SK-N-SH (cell line): ENCODE results near the gene SPON1. TPM values are rescaled to one million over a fixed set of nuclear protein-coding genes. Genes with fewer than 3 reads are reported as not detected.

ENCODE experiments used
- CTCF ChIA-PET: fragments of 300-600, 350-600 bp; formaldehyde crosslinking; extraction: SDS; loops from one replicate; lab custom pipeline; 2021; lab: Yijun Ruan, JAX
- POLR2A ChIA-PET: fragments of 350-600 bp; sonication (Branson Sonifier 250); formaldehyde crosslinking; extraction: SDS; loops from one replicate; lab custom pipeline; 2020; ENCODE audit warnings: antibody characterized with exemption, inconsistent platforms; lab: Yijun Ruan, JAX
- DNase-seq: peaks from one replicate; pipeline ENCODE4 v3.0.0; 2012
- H2AFZ ChIP-seq: fragments of 200-600 bp; sonication (generic); 2 replicates; pipeline ENCODE4 v1.8.1; 2016; ENCODE audit warnings: antibody characterized with exemption, mild to moderate bottlenecking, low read depth
- H3F3A ChIP-seq: fragments of 200-600 bp; sonication (generic); replicated peaks from 2 replicates; pipeline ENCODE3; 2016; ENCODE audit warnings: antibody characterized with exemption, mild to moderate bottlenecking; ENCODE audit not compliant: insufficient read depth
- H3K27ac ChIP-seq, 2 experiments: fragments of 200-500 bp in 1 of 2; fragments of 200-600 bp in 1 of 2; sonication (Bioruptor generic) in 1 of 2; sonication (generic), shearing (Covaris generic) in 1 of 2; 2 replicates each; pipeline versions ENCODE4 v1.5.1 to v1.6.1; 2014 to 2016; ENCODE audit warnings: low read depth in 2 of 2, inconsistent platforms in 1 of 2, low read length in 1 of 2, mild to moderate bottlenecking in 1 of 2, mixed read lengths in 1 of 2
- H3K27me3 ChIP-seq: fragments of 200-600 bp; sonication (generic), shearing (Covaris generic); 2 replicates; pipeline ENCODE4 v1.6.1; 2016; ENCODE audit warnings: mixed run types; ENCODE audit not compliant: insufficient read depth
- H3K36me3 ChIP-seq, 2 experiments: fragments of 200-500 bp in 1 of 2; fragments of 200-600 bp in 1 of 2; sonication (Bioruptor generic) in 1 of 2; sonication (generic) in 1 of 2; replicated peaks in 1 of 2; 2 replicates each; pipeline versions ENCODE3 to v1.5.1; 2014 to 2016; ENCODE audit warnings: low read length in 1 of 2, mild to moderate bottlenecking in 1 of 2; ENCODE audit not compliant: insufficient read depth in 2 of 2, control insufficient read depth in 1 of 2
- H3K4me1 ChIP-seq, 2 experiments: fragments of 200-500 bp in 1 of 2; fragments of 200-600 bp in 1 of 2; sonication (Bioruptor generic) in 1 of 2; sonication (generic), shearing (Covaris generic) in 1 of 2; 2 replicates each; pipeline versions ENCODE4 v1.5.1 to v1.6.1; 2014 to 2016; ENCODE audit warnings: low read depth in 1 of 2, low read length in 1 of 2, mixed run types in 1 of 2; ENCODE audit not compliant: insufficient read depth in 2 of 2, control insufficient read depth in 1 of 2
- H3K4me2 ChIP-seq: fragments of 200-600 bp; sonication (generic), shearing (Covaris generic); 2 replicates; pipeline ENCODE4 v1.6.1; 2017; ENCODE audit warnings: mixed run types
- H3K4me3 ChIP-seq, 2 experiments: fragments of 200-500 bp in 1 of 2; fragments of 200-600 bp in 1 of 2; sonication (Bioruptor generic) in 1 of 2; sonication (generic), shearing (Covaris generic) in 1 of 2; 2 replicates each; pipeline versions ENCODE4 v1.5.1 to v1.8.1; 2014 to 2016; ENCODE audit warnings: low read depth in 2 of 2, inconsistent platforms in 1 of 2, low read length in 1 of 2, mild to moderate bottlenecking in 1 of 2, mixed read lengths in 1 of 2, moderate library complexity in 1 of 2
- H3K79me2 ChIP-seq: fragments of 200-600 bp; sonication (generic); 2 replicates; pipeline ENCODE4 v1.8.1; 2017; ENCODE audit warnings: mild to moderate bottlenecking; ENCODE audit not compliant: insufficient read depth
- H3K9ac ChIP-seq: fragments of 200-600 bp; sonication (generic); 2 replicates; pipeline ENCODE4 v1.6.1; 2017; ENCODE audit warnings: mixed run types
- H3K9me2 ChIP-seq: fragments of 200-600 bp; sonication (generic); 2 replicates; pipeline ENCODE4 v1.6.1; 2017; ENCODE audit warnings: mixed run types
- H3K9me3 ChIP-seq: fragments of 200-600 bp; sonication (generic); 2 replicates; pipeline ENCODE4 v1.6.1; 2017; ENCODE audit warnings: mixed run types, mild to moderate bottlenecking, moderate library complexity
- H4K20me1 ChIP-seq: fragments of 200-600 bp; sonication (generic); 2 replicates; pipeline ENCODE4 v1.6.1; 2017; ENCODE audit warnings: mild to moderate bottlenecking, mixed run types; ENCODE audit not compliant: insufficient read depth
- CTCF ChIP-seq: fragments of 200-600 bp; sonication (generic); IDR thresholded peaks from 2 replicates; pipeline ENCODE4 v1.6.1; 2017; ENCODE audit warnings: antibody characterized with exemption, mild to moderate bottlenecking, moderate library complexity
- FOSL2 ChIP-seq: IDR thresholded peaks from 2 replicates; pipeline ENCODE4 v1.4.0; 2012; ENCODE audit warnings: low read depth, mild to moderate bottlenecking, moderate library complexity, borderline replicate concordance
- FOXJ3 ChIP-seq: sonication (generic); formaldehyde crosslinking; IDR thresholded peaks from 2 replicates; pipeline ENCODE4 v1.5.1; 2020; ENCODE audit warnings: mild to moderate bottlenecking, missing genetic modification reagents
- FOXM1 ChIP-seq: IDR thresholded peaks from 2 replicates; pipeline ENCODE4 v1.4.0; 2012; ENCODE audit warnings: low read depth, mild to moderate bottlenecking
- GATA2 ChIP-seq: sonication (generic); formaldehyde crosslinking; IDR thresholded peaks from 2 replicates; pipeline ENCODE4 v1.5.0; 2020; ENCODE audit warnings: mild to moderate bottlenecking, missing genetic modification reagents
- MAX ChIP-seq: IDR thresholded peaks from 2 replicates; pipeline ENCODE4 v1.4.0; 2012; ENCODE audit warnings: low read depth
- MEF2A ChIP-seq: IDR thresholded peaks from 2 replicates; pipeline ENCODE4 v1.4.0; 2012; ENCODE audit warnings: low read depth, borderline replicate concordance
- NFIC ChIP-seq: IDR thresholded peaks from 2 replicates; pipeline ENCODE4 v1.4.0; 2012; ENCODE audit warnings: borderline replicate concordance
- PBX3 ChIP-seq: IDR thresholded peaks from 2 replicates; pipeline ENCODE4; 2012
- POLR2AphosphoS5 ChIP-seq: IDR thresholded peaks from 2 replicates; pipeline ENCODE4 v1.6.1; 2012; ENCODE audit warnings: low read depth, low read length
- RAD21 ChIP-seq: IDR thresholded peaks from 2 replicates; pipeline ENCODE4 v1.6.1; 2012; ENCODE audit warnings: mild to moderate bottlenecking, low read length
- RCOR1 ChIP-seq: fragments of 150-350 bp; IDR thresholded peaks from 2 replicates; pipeline ENCODE4 v1.6.1; 2017; ENCODE audit warnings: antibody characterized with exemption, low read length
- REST ChIP-seq: IDR thresholded peaks from 2 replicates; pipeline ENCODE4 v1.6.1; 2012; ENCODE audit warnings: mild to moderate bottlenecking, low read depth, low read length, moderate library complexity
- RFX5 ChIP-seq: IDR thresholded peaks from 2 replicates; pipeline ENCODE4 v1.6.1; 2012; ENCODE audit warnings: mild to moderate bottlenecking, improper control_type of control experiment, low read length
- RXRA ChIP-seq: IDR thresholded peaks from 2 replicates; pipeline ENCODE4 v1.4.0; 2012; ENCODE audit warnings: low read depth, mild to moderate bottlenecking, borderline replicate concordance
- SMC3 ChIP-seq: IDR thresholded peaks from 2 replicates; pipeline ENCODE4 v1.6.1; 2012; ENCODE audit warnings: low read depth, low read length, improper control_type of control experiment
- TAF1 ChIP-seq: IDR thresholded peaks from 2 replicates; pipeline ENCODE4 v1.6.1; 2012; ENCODE audit warnings: low read depth, mild to moderate bottlenecking, low read length, moderate library complexity, borderline replicate concordance
- TCF12 ChIP-seq: IDR thresholded peaks from 2 replicates; pipeline ENCODE4 v1.4.0; 2012
- USF2 ChIP-seq: fragments of 150-350 bp; IDR thresholded peaks from 2 replicates; pipeline ENCODE4 v1.6.1; 2017; ENCODE audit warnings: antibody characterized with exemption, low read length, low read depth, borderline replicate concordance
- YY1 ChIP-seq: IDR thresholded peaks from 2 replicates; pipeline ENCODE4 v1.4.0; 2012; ENCODE audit warnings: low read depth, mild to moderate bottlenecking
- WGBS: methylation state at CpG from one replicate; pipeline ENCODE4 v1.1.6; 2017; ENCODE audit warnings: low lambda C conversion rate; 5-methylcytosine and 5-hydroxymethylcytosine counted together
- polyA plus RNA-seq, 3 experiments: library from polyadenylated mRNA; depleted of rRNA; stranded (reverse); fragments of >200 nt; gene quantifications; 2 replicates each; pipeline ENCODE4 v1.2.3, GENCODE V29; 2012

Gene SPON1
- polyA plus RNA-seq, 1 of the 3 experiments (the other 2 are of a cell fraction): not detected

GRCh38 chr11:14093065-14093464, 130.5 kb downstream of the SPON1 start:
- no CpG with 5 or more reads among the region's 1 CpG for WGBS
- ChIA-PET CTCF (no interaction called here), POLR2A (no interaction called here)
- no peak overlapping the region for H3K4me2 ChIP-seq
- H3K9me3 ChIP-seq: no peaks in the 10 kb centered on the region
- no peaks in the 10 kb centered on the region for H3F3A ChIP-seq
- H3K27ac ChIP-seq: no peak overlapping the region
- no peak for DNase-seq
- no peaks in the 10 kb centered on the region for H3K79me2 ChIP-seq
- no peaks in the 10 kb centered on the region for H3K9me2 ChIP-seq
- no peaks in the 10 kb centered on the region for H4K20me1 ChIP-seq
- H3K27me3 ChIP-seq: peaks cover 22% of the 10 kb centered on the region; the same call in 1 of the 2 replicates
- TF ChIP-seq FOXM1 (no peak), RAD21 (no peak), NFIC (no peak), RFX5 (no peak), RCOR1 (no peak), REST (no peak), FOSL2 (no peak), FOXJ3 (no peak), RXRA (no peak), TAF1 (no peak), CTCF (no peak), PBX3 (no peak), SMC3 (no peak), MAX (no peak), POLR2AphosphoS5 (no peak), MEF2A (no peak), YY1 (no peak), GATA2 (CRISPR knock-in tag) (no peak), USF2 (no peak), TCF12 (no peak)
- TF ChIP-seq, all 33 proteins: peak for 0
- no peak overlapping the region for H3K9ac ChIP-seq
- H2AFZ ChIP-seq: no peak overlapping the region
- no peaks in the 10 kb centered on the region for H3K36me3 ChIP-seq
- no peak overlapping the region for H3K4me3 ChIP-seq
- H3K4me1 ChIP-seq: peaks cover 0 to 2% of the 10 kb centered on the region in 2 experiments; a peak in 1 of 4 replicates
